Tibial artery (tissue), 4 donors: ENCODE measurements around the gene GNG12.

ENCODE experiments used
- DNase-seq, 2 donors: peaks; one replicate each; pipeline ENCODE4 v3.0.0-alpha.2; 2019
- H3K27ac ChIP-seq, 2 donors: fragments of 200-600 bp; sonication (generic) in 1 of 2; 1 replicate in 1 of 2; 2 replicates in 1 of 2; pipeline ENCODE4 v1.5.1; 2018 to 2019; ENCODE audit warnings: mild to moderate bottlenecking in 1 of 2
- H3K27me3 ChIP-seq, 2 donors: fragments of 200-600 bp; sonication (generic) in 1 of 2; one replicate each; pipeline versions ENCODE4 v1.5.1 to v1.6.0; 2016 to 2019
- H3K36me3 ChIP-seq, 3 donors: fragments of 200-600 bp; sonication (generic) in 2 of 3; one replicate each; pipeline ENCODE4 v1.5.1; 2016 to 2019; ENCODE audit warnings: mild to moderate bottlenecking in 2 of 3
- H3K4me1 ChIP-seq, 4 donors: fragments of 200-600 bp; sonication (generic) in 2 of 4; 1 replicate in 3 of 4; 2 replicates in 1 of 4; pipeline ENCODE4 v1.5.1; 2016 to 2019
- H3K4me3 ChIP-seq, 2 donors: fragments of 200-600 bp; sonication (generic) in 1 of 2; 1 replicate in 1 of 2; 2 replicates in 1 of 2; pipeline ENCODE4 v1.5.1; 2018 to 2019; ENCODE audit warnings: mild to moderate bottlenecking in 2 of 2
- H3K9me3 ChIP-seq, 3 donors: fragments of 200-600 bp; sonication (generic) in 1 of 3; one replicate each; pipeline ENCODE4 v1.5.1; 2016 to 2019
- CTCF ChIP-seq, 2 experiments: fragments of 200-600 bp in 1 of 2; fragments of 450-650 bp in 1 of 2; IDR thresholded peaks; one replicate each; pipeline ENCODE4 v1.5.1; 2017 to 2019; ENCODE audit warnings: antibody characterized with exemption in 2 of 2, mild to moderate bottlenecking in 1 of 2, moderate library complexity in 1 of 2
- intact Hi-C: fragments of 100-400 bp; cut with DNase I; formaldehyde crosslinking; loops from one replicate; pipeline ENCODE4 v1.15.0; 2023; ENCODE audit warnings: low total_unique reads

Gene GNG12

GRCh38 chr1:67761091-67761490, 72.2 kb downstream of the GNG12 start:
- H3K4me3 ChIP-seq = no peak overlapping the region
- no peaks in the 10 kb centered on the region for H3K36me3 ChIP-seq
- H3K27me3 ChIP-seq = no peaks in the 10 kb centered on the region
- H3K9me3 ChIP-seq = no peaks in the 10 kb centered on the region
- no peak for TF ChIP-seq CTCF (IDR thresholded peaks at IDR 0.05)
- H3K27ac ChIP-seq = peak overlapping the region; percentile 48 to 64
- no peak for DNase-seq
- intact Hi-C loops = loop anchor here (2.0 to 10.0 kb wide), 4 partner anchors 84 to 584 kb away; no protein-coding TSS in a partner anchor
- H3K4me1 ChIP-seq = peaks cover 5 to 55% (median 28%) of the 10 kb centered on the region in 4 donors

- TF ChIP-seq CTCF (IDR thresholded peaks at IDR 0.05) = peak; percentile 82 to 85
- Histone ChIP-seq H3K27me3 (no peaks in the 10 kb centered on the region), H3K9me3 (no peaks in the 10 kb centered on the region), H3K4me3 (no peak overlapping the region), H3K4me1 (peaks cover 5 to 63% (median 37%) of the 10 kb centered on the region in 4 donors), H3K36me3 (no peaks in the 10 kb centered on the region), H3K27ac (peak overlapping the region; percentile 48 to 64)
- peak in 1 of 2 donors; percentile 65 for DNase-seq
- intact Hi-C loops = loop anchor here (2.0 to 10.0 kb wide), 4 partner anchors 83 to 585 kb away; no protein-coding TSS in a partner anchor
Observed at GRCh38 chr1:67760030-67760821, 73.0 kb downstream of the GNG12 start.

GRCh38 chr1:67759692-67760029, 73.6 kb downstream of the GNG12 start:
- no peak for DNase-seq
- no peak for TF ChIP-seq CTCF (IDR thresholded peaks at IDR 0.05)
- intact Hi-C loops = loop anchor here (2.0 to 10.0 kb wide), 5 partner anchors 82 to 585 kb away; no protein-coding TSS in a partner anchor
- Histone ChIP-seq H3K4me3 (no peak overlapping the region), H3K27ac (peak overlapping the region; percentile 48 to 64), H3K9me3 (no peaks in the 10 kb centered on the region), H3K4me1 (peaks cover 5 to 68% (median 40%) of the 10 kb centered on the region in 4 donors), H3K27me3 (no peaks in the 10 kb centered on the region), H3K36me3 (no peaks in the 10 kb centered on the region)

GRCh38 chr1:67759066-67759465, 74.2 kb downstream of the GNG12 start:
- peak overlapping the region; percentile 48 to 64 for H3K27ac ChIP-seq
- peaks cover 5 to 74% (median 43%) of the 10 kb centered on the region in 4 donors for H3K4me1 ChIP-seq
- intact Hi-C loops = loop anchor here (10.0 kb wide), 1 partner anchor 194 kb away; no protein-coding TSS in a partner anchor
- DNase-seq = no peak
- no peaks in the 10 kb centered on the region for H3K27me3 ChIP-seq
- no peak for TF ChIP-seq CTCF (IDR thresholded peaks at IDR 0.05)
- H3K9me3 ChIP-seq = no peaks in the 10 kb centered on the region
- no peaks in the 10 kb centered on the region for H3K36me3 ChIP-seq
- no peak overlapping the region for H3K4me3 ChIP-seq

- H3K4me1 ChIP-seq = peaks cover 5 to 98% (median 60%) of the 10 kb centered on the region in 4 donors
- intact Hi-C loops = loop anchor here (10.0 kb wide), 1 partner anchor 191 kb away; no protein-coding TSS in a partner anchor
- no peak overlapping the region for H3K4me3 ChIP-seq
- H3K27ac ChIP-seq = peak overlapping the region in 1 of 2 donors; percentile 48
- no peaks in the 10 kb centered on the region for H3K36me3 ChIP-seq
- no peaks in the 10 kb centered on the region for H3K9me3 ChIP-seq
- DNase-seq = no peak
- no peak for TF ChIP-seq CTCF (IDR thresholded peaks at IDR 0.05)
- H3K27me3 ChIP-seq = no peaks in the 10 kb centered on the region
Observed at GRCh38 chr1:67755619-67756018, 77.6 kb downstream of the GNG12 start.
